Stimulated activated naive CD4-positive, alpha-beta T cell treated with Interleukin-2 at 50 U/mL for 16 hours (primary cell): ENCODE data around the gene FAM81A.
"Not testable (repeated sequence)": the region's sequence is repeated elsewhere in the genome, so short reads cannot be mapped to it uniquely, and the experiment has no call there.

Source experiments
- DNase-seq: peaks from one replicate; lab custom pipeline; 2025; lab: John Stamatoyannopoulos, UW

Gene FAM81A

GRCh38 chr15:59489485-59489884, 51.5 kb downstream of the FAM81A start:
- not testable (repeated sequence) for DNase-seq

- no peak for DNase-seq
These were observed 53.1 kb downstream of the FAM81A start for GRCh38 chr15:59491062-59491461.

GRCh38 chr15:59492389-59493377, 54.7 kb downstream of the FAM81A start:
- DNase-seq: peak; percentile 36

- DNase-seq: no peak
These were observed 63.6 kb downstream of the FAM81A start for GRCh38 chr15:59501597-59501996.

GRCh38 chr15:59515190-59515589, 77.2 kb downstream of the FAM81A start:
- no peak for DNase-seq

- no peak for DNase-seq
These were observed 78.9 kb downstream of the FAM81A start for GRCh38 chr15:59516655-59517461.

- no peak for DNase-seq
These were observed 81.3 kb downstream of the FAM81A start for GRCh38 chr15:59519329-59519728.

- no peak for DNase-seq
These were observed 83.5 kb downstream of the FAM81A start for GRCh38 chr15:59521443-59521842.

- no peak for DNase-seq
These were observed 85.0 kb downstream of the FAM81A start for GRCh38 chr15:59522988-59523461.

GRCh38 chr15:59523702-59524101, 85.7 kb downstream of the FAM81A start:
- DNase-seq: no peak

GRCh38 chr15:59524331-59524731, 86.3 kb downstream of the FAM81A start:
- DNase-seq: no peak

- not testable (repeated sequence) for DNase-seq
These were observed 88.5 kb downstream of the FAM81A start for GRCh38 chr15:59526466-59526865.

- no peak for DNase-seq
These were observed 90.4 kb downstream of the FAM81A start for GRCh38 chr15:59528429-59528828.

GRCh38 chr15:59528961-59529402, 91.0 kb downstream of the FAM81A start:
- peak; percentile 44 for DNase-seq

- no peak for DNase-seq
These were observed 93.2 kb downstream of the FAM81A start for GRCh38 chr15:59531066-59531675.

- DNase-seq: no peak
These were observed 94.9 kb downstream of the FAM81A start for GRCh38 chr15:59532770-59533379.

- no peak for DNase-seq
These were observed 98.6 kb downstream of the FAM81A start for GRCh38 chr15:59536553-59536952.

- DNase-seq: no peak
These were observed 99.4 kb downstream of the FAM81A start for GRCh38 chr15:59537403-59537802.

- DNase-seq: no peak
These were observed 100.5 kb downstream of the FAM81A start for GRCh38 chr15:59538494-59538893.

GRCh38 chr15:59539799-59540198, 101.8 kb downstream of the FAM81A start:
- no peak for DNase-seq

GRCh38 chr15:59540654-59541053, 102.7 kb downstream of the FAM81A start:
- DNase-seq: no peak

GRCh38 chr15:59541750-59542149, 103.8 kb downstream of the FAM81A start:
- no peak for DNase-seq
